Measurements from ENCODE around the gene DSCAML1.

Gene DSCAML1

DNA sequence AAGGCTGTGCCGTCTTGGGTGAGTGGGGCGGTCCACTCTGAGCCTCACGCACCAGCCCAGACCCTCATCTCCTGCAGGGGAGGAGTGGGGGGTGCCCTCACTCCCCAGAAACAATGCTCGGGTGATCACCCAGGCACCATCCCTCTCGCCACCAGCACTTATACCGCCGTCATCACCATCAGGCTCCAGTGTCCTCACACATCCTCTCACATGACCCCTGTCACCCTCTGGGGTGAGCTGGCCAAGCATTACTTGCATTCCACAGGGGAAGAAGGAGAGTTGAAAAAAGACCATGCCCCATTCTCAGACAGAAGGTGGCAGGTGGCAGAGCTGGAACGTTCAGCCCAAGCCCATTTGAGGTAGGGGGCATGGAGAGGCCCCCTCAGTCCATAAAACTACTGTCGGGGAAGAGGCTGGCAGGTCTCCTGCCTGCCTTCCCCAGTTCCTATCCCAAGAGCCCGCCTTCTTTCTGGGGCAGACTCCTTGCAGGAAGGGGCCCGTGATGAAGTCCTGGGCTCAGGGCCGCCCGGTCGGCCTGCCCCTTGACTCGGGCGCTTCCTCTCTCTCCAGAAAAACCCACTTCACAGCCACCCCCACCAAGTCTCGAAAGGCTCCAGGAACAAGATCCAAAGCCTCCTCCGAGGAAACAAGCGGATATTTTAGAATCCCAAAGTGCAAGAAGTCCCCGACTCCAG lies 153.3 kb downstream of the DSCAML1 start:
- Histone ChIP-seq H3K27ac (replicated peaks; ENCODE audit: low read length) (no peak overlapping the region), H4K8ac (ENCODE audit: low read depth, low read length) (no peak overlapping the region), H2BK120ac (ENCODE audit: low read depth, low read length) (no peak overlapping the region), H3K9me3 (replicated peaks in 1 of 2; ENCODE audit: control insufficient read depth in 2 of 2, insufficient read depth in 1 of 2, low read depth in 1 of 2, low read length in 2 of 2) (no peaks in the 10 kb centered on the region), H3K9ac (ENCODE audit: low read depth, low read length, poor library complexity) (no peak overlapping the region), H3K14ac (ENCODE audit: low read length) (no peak overlapping the region), H3K23ac (ENCODE audit: low read depth, low read length, poor library complexity) (no peak overlapping the region), H3K18ac (ENCODE audit: low read length) (peak overlapping the region; percentile 73), H3K4me2 (ENCODE audit: insufficient read depth, low read length, poor library complexity, severe bottlenecking) (no peak overlapping the region), H3K4me1 (ENCODE audit: control insufficient read depth in 2 of 2, insufficient read depth in 1 of 2, low read depth in 1 of 2, low read length in 2 of 2) (peaks cover 3 to 15% of the 10 kb centered on the region in 2 donors), H2BK15ac (ENCODE audit: low read length) (no peak overlapping the region), H2AFZ (ENCODE audit: low read length) (no peak overlapping the region), H4K91ac (ENCODE audit: low read depth, low read length, poor library complexity) (no peak overlapping the region), H3K79me1 (ENCODE audit: low read depth, low read length) (no peaks in the 10 kb centered on the region), H3K4me3 (ENCODE audit: low read length in 2 of 2) (no peak overlapping the region), H3K4ac (ENCODE audit: low read length) (no peak overlapping the region), H2BK5ac (ENCODE audit: low read length) (no peak overlapping the region), H3K27me3 (ENCODE audit: control insufficient read depth in 3 of 3, insufficient read depth in 3 of 3, low read depth in 1 of 3, low read length in 3 of 3) (peaks cover 0 to 28% (median 0%) of the 10 kb centered on the region in 3 experiments), H3K36me3 (replicated peaks in 1 of 2; ENCODE audit: control insufficient read depth in 2 of 2, insufficient read depth in 2 of 2, low read length in 2 of 2) (no peaks in the 10 kb centered on the region), H2AK5ac (ENCODE audit: low read depth, low read length) (peak overlapping the region; percentile 15), H2BK12ac (ENCODE audit: low read length) (no peak overlapping the region)
- DNase-seq (ENCODE audit: low spot score): no peak
- WGBS, 2 donors (ENCODE audit: extremely low coverage in 2 of 2, insufficient read length in 2 of 2, insufficient replicate concordance in 1 of 2): no CpG with 5 or more reads among the region's 20 CpGs

- H2BK15ac ChIP-seq (ENCODE audit: low read length): no peak overlapping the region
- H3K27me3 ChIP-seq (ENCODE audit: control insufficient read depth in 3 of 3, insufficient read depth in 3 of 3, low read depth in 1 of 3, low read length in 3 of 3): peaks cover 0 to 23% (median 0%) of the 10 kb centered on the region in 3 experiments
- no peak overlapping the region for H4K8ac ChIP-seq (ENCODE audit: low read depth, low read length)
- peaks cover 3 to 15% of the 10 kb centered on the region in 2 donors for H3K4me1 ChIP-seq (ENCODE audit: control insufficient read depth in 2 of 2, insufficient read depth in 1 of 2, low read depth in 1 of 2, low read length in 2 of 2)
- no peak overlapping the region for H3K4me2 ChIP-seq (ENCODE audit: insufficient read depth, low read length, poor library complexity, severe bottlenecking)
- no peak overlapping the region for H4K91ac ChIP-seq (ENCODE audit: low read depth, low read length, poor library complexity)
- peak overlapping the region; percentile 42 for H2AK5ac ChIP-seq (ENCODE audit: low read depth, low read length)
- H3K4me3 ChIP-seq (ENCODE audit: low read length in 2 of 2): no peak overlapping the region
- no peak overlapping the region for H2AFZ ChIP-seq (ENCODE audit: low read length)
- no peak for DNase-seq (ENCODE audit: low spot score)
- H2BK12ac ChIP-seq (ENCODE audit: low read length): no peak overlapping the region
- H3K27ac ChIP-seq (replicated peaks; ENCODE audit: low read length): no peak overlapping the region
- H3K14ac ChIP-seq (ENCODE audit: low read length): no peak overlapping the region
- H3K23ac ChIP-seq (ENCODE audit: low read depth, low read length, poor library complexity): no peak overlapping the region
- H3K4ac ChIP-seq (ENCODE audit: low read length): no peak overlapping the region
- H3K9ac ChIP-seq (ENCODE audit: low read depth, low read length, poor library complexity): no peak overlapping the region
- no CpG with 5 or more reads among the region's 3 CpGs for WGBS, 2 donors (ENCODE audit: extremely low coverage in 2 of 2, insufficient read length in 2 of 2, insufficient replicate concordance in 1 of 2)
- no peak overlapping the region for H2BK120ac ChIP-seq (ENCODE audit: low read depth, low read length)
- no peak overlapping the region for H2BK5ac ChIP-seq (ENCODE audit: low read length)
- H3K36me3 ChIP-seq (replicated peaks in 1 of 2; ENCODE audit: control insufficient read depth in 2 of 2, insufficient read depth in 2 of 2, low read length in 2 of 2): no peaks in the 10 kb centered on the region
- H3K9me3 ChIP-seq (replicated peaks in 1 of 2; ENCODE audit: control insufficient read depth in 2 of 2, insufficient read depth in 1 of 2, low read depth in 1 of 2, low read length in 2 of 2): no peaks in the 10 kb centered on the region
- no peaks in the 10 kb centered on the region for H3K79me1 ChIP-seq (ENCODE audit: low read depth, low read length)
- H3K18ac ChIP-seq (ENCODE audit: low read length): no peak overlapping the region
These were observed 154.2 kb downstream of the DSCAML1 start for GRCh38 chr11:117642835-117643234.

GRCh38 chr11:117642396-117642795 lies 154.6 kb downstream of the DSCAML1 start:
- peaks cover 3 to 15% of the 10 kb centered on the region in 2 donors for H3K4me1 ChIP-seq (ENCODE audit: control insufficient read depth in 2 of 2, insufficient read depth in 1 of 2, low read depth in 1 of 2, low read length in 2 of 2)
- H3K27me3 ChIP-seq (ENCODE audit: control insufficient read depth in 3 of 3, insufficient read depth in 3 of 3, low read depth in 1 of 3, low read length in 3 of 3): peaks cover 0 to 23% (median 0%) of the 10 kb centered on the region in 3 experiments
- no peak overlapping the region for H3K14ac ChIP-seq (ENCODE audit: low read length)
- H3K4me2 ChIP-seq (ENCODE audit: insufficient read depth, low read length, poor library complexity, severe bottlenecking): no peak overlapping the region
- H3K4me3 ChIP-seq (ENCODE audit: low read length in 2 of 2): no peak overlapping the region
- WGBS, 2 donors (ENCODE audit: extremely low coverage in 2 of 2, insufficient read length in 2 of 2, insufficient replicate concordance in 1 of 2): no CpG with 5 or more reads among the region's 4 CpGs
- no peak overlapping the region for H2BK15ac ChIP-seq (ENCODE audit: low read length)
- H2AK5ac ChIP-seq (ENCODE audit: low read depth, low read length): peak overlapping the region; percentile 42
- H3K9me3 ChIP-seq (replicated peaks in 1 of 2; ENCODE audit: control insufficient read depth in 2 of 2, insufficient read depth in 1 of 2, low read depth in 1 of 2, low read length in 2 of 2): no peaks in the 10 kb centered on the region
- no peak overlapping the region for H4K8ac ChIP-seq (ENCODE audit: low read depth, low read length)
- no peak for DNase-seq (ENCODE audit: low spot score)
- no peak overlapping the region for H3K18ac ChIP-seq (ENCODE audit: low read length)
- H3K4ac ChIP-seq (ENCODE audit: low read length): no peak overlapping the region
- H3K79me1 ChIP-seq (ENCODE audit: low read depth, low read length): no peaks in the 10 kb centered on the region
- no peak overlapping the region for H3K27ac ChIP-seq (replicated peaks; ENCODE audit: low read length)
- no peak overlapping the region for H2BK12ac ChIP-seq (ENCODE audit: low read length)
- H2BK120ac ChIP-seq (ENCODE audit: low read depth, low read length): no peak overlapping the region
- H3K23ac ChIP-seq (ENCODE audit: low read depth, low read length, poor library complexity): no peak overlapping the region
- H4K91ac ChIP-seq (ENCODE audit: low read depth, low read length, poor library complexity): no peak overlapping the region
- H2AFZ ChIP-seq (ENCODE audit: low read length): no peak overlapping the region
- no peak overlapping the region for H2BK5ac ChIP-seq (ENCODE audit: low read length)
- H3K9ac ChIP-seq (ENCODE audit: low read depth, low read length, poor library complexity): no peak overlapping the region
- no peaks in the 10 kb centered on the region for H3K36me3 ChIP-seq (replicated peaks in 1 of 2; ENCODE audit: control insufficient read depth in 2 of 2, insufficient read depth in 2 of 2, low read length in 2 of 2)

DNA sequence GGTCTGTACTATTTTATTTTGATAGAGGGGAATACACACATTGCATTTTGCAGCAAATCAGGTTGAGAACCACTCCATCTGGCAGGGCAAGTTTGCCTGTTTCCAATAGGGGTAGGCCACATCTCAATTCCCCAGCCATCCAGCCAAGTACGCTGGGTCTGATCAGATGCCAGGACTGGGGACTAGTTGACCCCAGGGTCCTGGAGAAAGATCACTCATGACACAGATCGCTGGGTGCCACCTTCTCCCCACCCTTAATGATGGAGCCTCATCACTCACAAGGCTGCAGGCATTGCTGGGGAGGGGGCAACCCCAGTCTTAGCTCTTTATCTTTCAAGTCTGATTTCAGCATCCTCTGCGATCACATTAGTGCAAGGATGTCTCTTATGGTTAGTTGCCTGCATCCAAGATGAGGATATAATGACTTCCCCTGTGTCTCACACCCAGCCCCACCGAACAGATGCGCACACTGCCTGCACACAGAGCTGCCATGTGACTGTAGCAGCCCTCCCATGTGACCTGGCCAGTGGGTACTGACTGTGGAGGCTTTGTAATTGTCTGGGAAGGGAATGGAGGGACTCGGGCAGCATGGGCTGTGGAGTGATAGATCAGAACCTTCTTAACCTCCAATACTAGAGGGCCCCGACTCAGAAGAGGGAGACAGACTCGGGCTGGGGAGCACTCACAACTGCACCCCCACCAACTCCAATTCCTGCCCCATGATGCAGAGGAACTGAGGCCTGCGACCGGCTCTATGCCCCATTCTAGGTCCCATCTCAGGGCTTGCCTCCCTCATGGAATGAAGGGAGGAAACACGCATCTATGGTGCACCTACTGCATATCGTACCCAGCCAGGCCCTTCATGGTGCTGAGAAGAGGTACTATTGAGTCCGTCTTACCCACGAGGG lies 155.8 kb downstream of the DSCAML1 start:
- Histone ChIP-seq H3K9me3 (replicated peaks in 1 of 2; ENCODE audit: control insufficient read depth in 2 of 2, insufficient read depth in 1 of 2, low read depth in 1 of 2, low read length in 2 of 2) (no peaks in the 10 kb centered on the region), H3K4me1 (ENCODE audit: control insufficient read depth in 2 of 2, insufficient read depth in 1 of 2, low read depth in 1 of 2, low read length in 2 of 2) (peaks cover 3 to 15% of the 10 kb centered on the region in 2 donors), H3K14ac (ENCODE audit: low read length) (peak overlapping the region; percentile 84), H3K4ac (ENCODE audit: low read length) (no peak overlapping the region), H4K8ac (ENCODE audit: low read depth, low read length) (no peak overlapping the region), H3K36me3 (replicated peaks in 1 of 2; ENCODE audit: control insufficient read depth in 2 of 2, insufficient read depth in 2 of 2, low read length in 2 of 2) (no peaks in the 10 kb centered on the region), H2AFZ (ENCODE audit: low read length) (no peak overlapping the region), H2BK5ac (ENCODE audit: low read length) (no peak overlapping the region), H3K23ac (ENCODE audit: low read depth, low read length, poor library complexity) (no peak overlapping the region), H3K4me3 (ENCODE audit: low read length in 2 of 2) (no peak overlapping the region), H3K27ac (replicated peaks; ENCODE audit: low read length) (no peak overlapping the region), H4K91ac (ENCODE audit: low read depth, low read length, poor library complexity) (no peak overlapping the region), H3K18ac (ENCODE audit: low read length) (peak overlapping the region; percentile 45), H3K9ac (ENCODE audit: low read depth, low read length, poor library complexity) (no peak overlapping the region), H2AK5ac (ENCODE audit: low read depth, low read length) (no peak overlapping the region), H3K4me2 (ENCODE audit: insufficient read depth, low read length, poor library complexity, severe bottlenecking) (no peak overlapping the region), H3K79me1 (ENCODE audit: low read depth, low read length) (no peaks in the 10 kb centered on the region), H2BK120ac (ENCODE audit: low read depth, low read length) (no peak overlapping the region), H2BK15ac (ENCODE audit: low read length) (peak overlapping the region; percentile 77), H2BK12ac (ENCODE audit: low read length) (peak overlapping the region; percentile 50), H3K27me3 (ENCODE audit: control insufficient read depth in 3 of 3, insufficient read depth in 3 of 3, low read depth in 1 of 3, low read length in 3 of 3) (peaks cover 0 to 21% (median 0%) of the 10 kb centered on the region in 3 experiments)
- no CpG with 5 or more reads among the region's 14 CpGs for WGBS, 2 donors (ENCODE audit: extremely low coverage in 2 of 2, insufficient read length in 2 of 2, insufficient replicate concordance in 1 of 2)
- no peak for DNase-seq (ENCODE audit: low spot score)
